Activated CD4-positive, alpha-beta T cell treated with anti-CD3 and anti-CD28 coated beads, Interleukin-2, amount 50 U/mL, for 1 hour (primary cell): ENCODE results near the gene ZNF423.

Experiments used
- DNase-seq: peaks from one replicate; pipeline ENCODE4 v3.0.0-alpha.2; 2020

ZNF423 gene

GRCh38 chr16:49716339-49716934 is 139.5 kb downstream of the ZNF423 start:
- no peak for DNase-seq

DNA sequence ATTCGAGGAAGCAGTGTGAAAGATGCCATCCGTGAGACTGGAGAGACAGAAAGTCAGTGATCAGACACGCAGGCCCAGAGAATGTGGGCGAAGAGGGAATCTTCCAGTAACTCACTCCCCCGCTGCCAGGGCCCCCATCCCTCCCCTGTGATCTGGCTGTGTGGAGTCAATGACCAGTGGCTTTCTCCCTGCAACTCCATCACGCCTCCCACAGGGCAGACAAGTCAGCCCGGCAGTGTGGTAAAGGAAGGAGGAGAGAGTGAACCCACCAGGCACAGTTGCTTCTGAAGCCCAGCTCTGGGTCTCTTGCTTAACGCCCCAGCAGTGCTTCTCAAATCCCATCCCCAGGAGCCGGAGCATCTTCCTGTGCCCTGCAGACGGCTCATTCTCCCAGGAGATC is 142.1 kb downstream of the ZNF423 start:
- DNase-seq, result no peak

GRCh38 chr16:49712542-49712941 is 143.4 kb downstream of the ZNF423 start:
- DNase-seq, result no peak

- no peak for DNase-seq
Measured at GRCh38 chr16:49712106-49712505, 143.8 kb downstream of the ZNF423 start.

- DNase-seq, result no peak
Measured at GRCh38 chr16:49709057-49709456, 146.9 kb downstream of the ZNF423 start.

- no peak for DNase-seq
Measured at GRCh38 chr16:49708491-49708890, 147.4 kb downstream of the ZNF423 start.

- DNase-seq, result no peak
Measured at GRCh38 chr16:49706620-49707355, 149.1 kb downstream of the ZNF423 start.

DNA sequence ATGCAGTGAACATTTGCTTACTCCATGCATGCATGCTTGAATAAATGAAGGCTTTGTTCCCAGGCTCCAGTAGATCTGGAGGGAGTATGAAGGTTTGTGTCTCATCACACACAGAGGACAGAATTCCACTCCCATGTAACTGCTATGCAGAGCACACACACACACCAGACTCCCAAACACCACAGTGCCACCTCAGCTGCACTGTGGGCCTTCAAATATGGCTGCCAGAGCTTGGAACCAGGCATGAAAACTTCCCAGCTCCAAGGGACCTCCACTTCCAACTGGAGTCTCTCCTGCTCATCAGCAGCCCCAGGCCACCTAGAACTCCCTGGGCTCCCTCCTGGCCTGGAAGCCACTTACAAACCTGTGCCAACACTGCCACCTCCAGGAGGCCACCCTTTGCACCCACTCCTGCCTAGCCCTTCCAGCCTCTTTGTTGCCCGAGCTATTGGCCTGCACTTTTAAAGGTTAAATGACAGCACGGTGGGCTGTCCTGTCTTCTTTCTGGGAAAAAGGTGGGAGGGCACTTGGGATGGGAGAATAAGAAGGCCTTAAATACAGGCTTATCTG is 151.2 kb downstream of the ZNF423 start:
- DNase-seq, result no peak

- no peak for DNase-seq
Measured at GRCh38 chr16:49703483-49703882, 152.4 kb downstream of the ZNF423 start.

- DNase-seq, result no peak
Measured at GRCh38 chr16:49701789-49702494, 154.0 kb downstream of the ZNF423 start.

DNA sequence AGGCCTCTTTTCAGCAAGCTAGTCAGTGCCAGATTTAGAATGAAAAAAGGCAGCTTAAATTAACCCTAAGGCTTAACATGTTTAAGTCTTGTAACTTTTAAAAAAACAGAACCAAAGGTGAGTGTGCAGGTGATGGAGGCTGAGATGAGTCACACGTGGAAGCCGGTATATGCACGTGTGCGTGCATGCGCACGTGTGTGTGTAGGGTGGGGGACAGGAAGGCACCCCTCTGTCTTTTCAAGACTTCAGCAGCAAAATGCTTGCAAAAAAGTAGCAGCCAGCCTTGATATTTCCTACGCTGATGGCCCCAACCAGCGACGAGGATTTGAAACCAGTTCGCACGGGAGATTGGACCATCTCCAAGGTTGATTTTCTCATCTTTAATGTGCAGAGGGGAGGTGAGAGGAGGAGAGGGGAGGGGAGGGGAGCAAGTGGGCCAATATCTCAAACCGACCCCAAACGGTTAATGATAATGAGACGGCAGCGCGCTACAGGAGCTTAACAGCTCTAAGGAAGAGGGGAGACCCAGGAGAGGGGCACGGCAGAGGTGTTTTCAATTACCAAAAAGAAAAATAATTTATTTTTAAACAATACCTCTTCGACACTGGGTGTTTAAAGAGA is 154.7 kb downstream of the ZNF423 start:
- DNase-seq, result no peak

- no peak for DNase-seq
Measured at GRCh38 chr16:49700251-49701064, 155.5 kb downstream of the ZNF423 start.

GRCh38 chr16:49699841-49700175 is 156.1 kb downstream of the ZNF423 start:
- DNase-seq, result no peak

- no peak for DNase-seq
Measured at GRCh38 chr16:49698931-49699840, 156.7 kb downstream of the ZNF423 start.

- no peak for DNase-seq
Measured at GRCh38 chr16:49698453-49698815, 157.5 kb downstream of the ZNF423 start.

DNA sequence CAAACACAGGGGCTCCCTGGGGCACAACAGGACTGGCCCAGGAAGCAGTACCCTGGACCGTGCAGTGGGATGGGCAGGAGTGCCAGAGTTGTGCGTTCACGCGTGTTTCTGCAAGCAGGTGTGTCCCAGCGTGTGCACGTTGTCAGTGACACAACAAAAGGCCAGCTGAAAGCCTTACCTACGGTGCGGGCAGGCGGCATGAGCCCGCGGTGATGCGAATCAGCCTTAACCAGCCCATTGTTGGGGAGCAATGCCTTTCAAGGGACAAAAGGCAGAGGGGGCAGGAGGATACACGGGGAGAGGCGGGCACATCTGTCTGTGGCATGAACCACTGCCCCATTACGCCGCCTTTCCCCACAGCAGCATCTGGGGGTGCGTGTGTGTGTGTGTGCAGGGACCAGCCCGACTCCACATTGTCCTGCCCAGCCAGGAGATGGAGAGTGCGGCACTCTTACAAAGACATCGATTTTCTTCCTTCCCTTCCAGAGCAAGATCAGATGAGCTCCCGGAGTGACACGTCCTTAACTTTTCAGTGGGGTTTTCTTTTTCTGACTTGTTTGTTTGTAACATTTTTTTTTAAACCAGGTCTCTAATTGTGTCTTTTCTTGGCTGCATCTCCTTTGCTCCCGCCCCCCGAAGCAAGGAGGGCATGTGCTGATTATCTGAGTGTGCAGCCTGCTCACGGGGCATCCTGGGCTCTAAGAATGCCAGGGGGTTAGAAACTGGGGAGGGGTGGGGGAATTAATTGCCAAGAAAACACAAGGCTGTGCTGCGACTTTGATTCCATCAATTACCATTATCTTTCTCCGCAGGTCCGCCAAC is 158.1 kb downstream of the ZNF423 start:
- DNase-seq, result no peak

DNA sequence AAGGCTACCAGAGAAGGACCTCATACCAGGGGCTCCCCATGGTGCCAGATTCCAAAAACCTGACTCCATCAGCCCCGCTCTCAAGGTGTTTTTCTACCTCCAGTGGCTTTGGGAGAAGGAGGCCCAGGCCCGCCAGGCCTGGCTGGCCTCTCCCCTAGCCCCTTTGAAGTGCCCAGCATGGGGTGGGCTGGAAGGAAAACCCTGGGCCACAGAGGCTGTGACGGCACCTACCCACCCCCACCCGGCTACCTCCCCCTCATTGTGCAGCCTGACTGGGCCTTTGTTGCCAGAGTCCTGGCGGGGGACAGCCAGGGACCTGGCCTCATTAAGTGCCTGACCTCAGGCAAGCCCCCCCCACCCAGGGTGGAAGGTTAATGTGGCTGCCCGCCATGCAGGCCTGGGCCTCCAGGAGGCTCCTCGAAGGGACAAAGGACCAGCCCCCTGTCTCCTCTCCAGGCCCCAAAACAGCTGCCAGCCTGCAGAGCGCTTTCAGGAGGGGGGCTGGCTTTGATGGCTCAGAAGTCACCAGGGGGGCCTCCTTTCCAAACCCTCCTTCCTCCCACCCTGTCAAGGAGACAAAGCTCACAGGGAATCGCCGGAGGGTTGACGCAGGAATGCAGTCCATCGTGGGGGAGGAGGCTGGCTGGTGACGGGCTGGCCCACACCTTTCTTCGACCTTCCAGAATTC is 159.4 kb downstream of the ZNF423 start:
- DNase-seq, result no peak

- DNase-seq, result no peak
Measured at GRCh38 chr16:49695782-49696413, 160.0 kb downstream of the ZNF423 start.

- no peak for DNase-seq
Measured at GRCh38 chr16:49693445-49693844, 162.5 kb downstream of the ZNF423 start.
